Psoas muscle (tissue), 8 donors: ENCODE results near the gene LCORL. TPM values are rescaled to one million over a fixed set of nuclear protein-coding genes. Genes with fewer than 3 reads are reported as not detected.
"Not testable (repeated sequence)": the region's sequence is repeated elsewhere in the genome, so short reads cannot be mapped to it uniquely, and the experiment has no call there.

Experiments
- ATAC-seq, 4 donors: fragments of 200-7000 bp; cut with Tn5 transposase; one replicate each; pipeline ENCODE4 v1.9.1; 2020; ENCODE audit warnings: moderate library complexity in 3 of 4, mild to moderate bottlenecking in 2 of 4
- DNase-seq, 2 donors: peaks; one replicate each; pipeline ENCODE4 v3.0.0-alpha.2; 2020
- H3K27ac ChIP-seq: fragments of 200-600 bp; one replicate; pipeline ENCODE4 v1.8.0; 2022
- H3K27me3 ChIP-seq, 3 donors: fragments of 200-600 bp in 1 of 3; one replicate each; pipeline versions ENCODE4 v1.6.1 to v1.8.0; 2013 to 2022; ENCODE audit warnings: low read length in 2 of 3, mild to moderate bottlenecking in 2 of 3, moderate library complexity in 1 of 3; ENCODE audit not compliant: insufficient read depth in 3 of 3
- H3K36me3 ChIP-seq, 2 donors: fragments of 200-600 bp in 1 of 2; one replicate each; pipeline versions ENCODE4 v1.6.1 to v1.8.0; 2013 to 2022; ENCODE audit warnings: low read depth in 1 of 2, mild to moderate bottlenecking in 1 of 2, moderate library complexity in 1 of 2; ENCODE audit not compliant: insufficient read depth in 1 of 2
- H3K4me1 ChIP-seq: fragments of 200-600 bp; one replicate; pipeline ENCODE4 v1.8.0; 2022
- H3K4me3 ChIP-seq: fragments of 200-600 bp; one replicate; pipeline ENCODE4 v1.8.0; 2022; ENCODE audit warnings: mild to moderate bottlenecking
- H3K9me3 ChIP-seq: fragments of 200-600 bp; one replicate; pipeline ENCODE4 v1.8.0; 2022
- WGBS, 3 donors: extraction: QIAGEN DNeasy Blood & Tissue Kit; methylation state at CpG; one replicate each; pipeline versions ENCODE4 v1.1.6 to v1.1.7; 2013; 5-methylcytosine and 5-hydroxymethylcytosine counted together
- intact Hi-C, 2 donors: fragments of 100-400 bp; cut with DNase I; formaldehyde crosslinking; loops; one replicate each; pipeline versions ENCODE4 v1.11.0 to v1.14.2; 2022
- polyA plus RNA-seq, 3 donors: library from polyadenylated mRNA; stranded (reverse); fragments of 200-250 nt; gene quantifications; one replicate each; pipeline ENCODE4 v1.2.3, GENCODE V29; 2013
- total RNA-seq, 4 donors: library from RNA; stranded (reverse); fragmentation: NEBNext Ultra II Directional in 2 of 4; extraction: Animal tissue kit (Norgen Biotek cat#: 25700) in 2 of 4; gene quantifications; one replicate each; pipeline versions ENCODE4 v1.2.1 to v1.2.4, GENCODE V29; 2021 to 2023
- TF ChIP-seq, protein P1 (sequence below): fragments of 200-600 bp; IDR thresholded peaks from one replicate; pipeline ENCODE4 v1.8.0; 2022; ENCODE audit warnings: antibody characterized with exemption
- donor health status: healthy with polysubstance abuse.
- donor health status: DM: no; HTN: no; CAD: no; lungs with moderate emphysema.
- donor health status: Bipolar disorder and iron deficiency.
- donor health status: healthy.
- donor health status: DM: yes; HTN: yes; CAD: no.
- donor health status: DM: no; HTN: no; CAD: no.
- donor health status: DM: no; HTN: no; CAD: no.
- donor health status: DM: yes; HTN: yes; CAD: no.

The LCORL gene
- total and polyA plus RNA-seq, 7 donors = 2.1 to 7.5 (median 5.3) TPM

DNA sequence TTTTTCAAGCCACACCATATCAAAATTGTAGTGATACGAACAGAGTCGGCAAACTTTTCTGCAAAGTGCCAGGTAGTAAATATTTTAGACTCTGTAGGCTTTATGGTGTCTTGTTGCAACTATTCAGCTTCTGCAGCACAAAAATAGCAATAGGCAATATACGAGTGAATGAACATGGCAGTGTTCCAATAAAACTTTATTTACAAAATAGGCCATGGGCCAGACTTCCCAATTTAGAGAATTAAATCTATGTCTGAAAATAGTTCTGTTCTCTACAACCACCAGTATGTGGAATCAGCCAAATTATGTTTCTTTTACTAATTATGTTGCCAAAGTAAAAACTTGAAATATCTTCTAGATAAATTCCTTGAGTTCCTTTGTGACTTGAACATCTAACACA lies 154.3 kb downstream of the LCORL start:
- TF ChIP-seq, protein P1, sequence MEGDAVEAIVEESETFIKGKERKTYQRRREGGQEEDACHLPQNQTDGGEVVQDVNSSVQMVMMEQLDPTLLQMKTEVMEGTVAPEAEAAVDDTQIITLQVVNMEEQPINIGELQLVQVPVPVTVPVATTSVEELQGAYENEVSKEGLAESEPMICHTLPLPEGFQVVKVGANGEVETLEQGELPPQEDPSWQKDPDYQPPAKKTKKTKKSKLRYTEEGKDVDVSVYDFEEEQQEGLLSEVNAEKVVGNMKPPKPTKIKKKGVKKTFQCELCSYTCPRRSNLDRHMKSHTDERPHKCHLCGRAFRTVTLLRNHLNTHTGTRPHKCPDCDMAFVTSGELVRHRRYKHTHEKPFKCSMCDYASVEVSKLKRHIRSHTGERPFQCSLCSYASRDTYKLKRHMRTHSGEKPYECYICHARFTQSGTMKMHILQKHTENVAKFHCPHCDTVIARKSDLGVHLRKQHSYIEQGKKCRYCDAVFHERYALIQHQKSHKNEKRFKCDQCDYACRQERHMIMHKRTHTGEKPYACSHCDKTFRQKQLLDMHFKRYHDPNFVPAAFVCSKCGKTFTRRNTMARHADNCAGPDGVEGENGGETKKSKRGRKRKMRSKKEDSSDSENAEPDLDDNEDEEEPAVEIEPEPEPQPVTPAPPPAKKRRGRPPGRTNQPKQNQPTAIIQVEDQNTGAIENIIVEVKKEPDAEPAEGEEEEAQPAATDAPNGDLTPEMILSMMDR = no peak
- H3K27ac ChIP-seq = no peak overlapping the region
- no peaks in the 10 kb centered on the region for H3K4me1 ChIP-seq
- H3K9me3 ChIP-seq = no peaks in the 10 kb centered on the region
- no peak overlapping the region for H3K4me3 ChIP-seq
- no peaks in the 10 kb centered on the region for H3K36me3 ChIP-seq
- 58 to 67% (median 63%) methylated on average over 3 of the region's 3 CpGs for WGBS, 3 donors
- DNase-seq (no peak), ATAC-seq (no peak)
- intact Hi-C loops = no loop called here
- H3K27me3 ChIP-seq = no peaks in the 10 kb centered on the region

DNA sequence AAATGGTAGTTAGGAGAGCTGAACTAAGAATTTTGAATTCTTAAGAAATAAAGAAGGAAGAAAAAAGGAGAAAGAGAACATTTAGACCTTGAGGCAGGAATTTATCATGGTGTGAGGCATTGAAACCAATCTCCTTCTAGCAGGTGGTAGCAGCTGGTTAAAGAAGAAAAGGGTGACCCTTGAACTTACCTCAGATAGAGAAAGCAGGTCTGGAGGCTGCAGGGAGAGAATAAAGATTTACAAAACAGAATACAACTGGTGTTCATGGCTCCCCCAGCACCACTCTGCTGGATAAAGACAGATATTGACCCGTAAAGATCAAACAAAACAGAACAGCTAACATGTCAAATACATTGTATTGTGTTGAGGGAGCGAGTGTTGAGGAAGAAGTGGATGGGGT lies 154.7 kb downstream of the LCORL start:
- Histone ChIP-seq H3K4me1 (no peaks in the 10 kb centered on the region), H3K27me3 (no peaks in the 10 kb centered on the region), H3K4me3 (no peak overlapping the region), H3K9me3 (no peaks in the 10 kb centered on the region), H3K36me3 (no peaks in the 10 kb centered on the region), H3K27ac (no peak overlapping the region)
- TF ChIP-seq, protein P1 = no peak
- WGBS, 3 donors = 83 to 92% (median 88%) methylated on average over 2 of the region's 2 CpGs
- ATAC-seq (no peak), DNase-seq (no peak)
- intact Hi-C loops = no loop called here

DNA sequence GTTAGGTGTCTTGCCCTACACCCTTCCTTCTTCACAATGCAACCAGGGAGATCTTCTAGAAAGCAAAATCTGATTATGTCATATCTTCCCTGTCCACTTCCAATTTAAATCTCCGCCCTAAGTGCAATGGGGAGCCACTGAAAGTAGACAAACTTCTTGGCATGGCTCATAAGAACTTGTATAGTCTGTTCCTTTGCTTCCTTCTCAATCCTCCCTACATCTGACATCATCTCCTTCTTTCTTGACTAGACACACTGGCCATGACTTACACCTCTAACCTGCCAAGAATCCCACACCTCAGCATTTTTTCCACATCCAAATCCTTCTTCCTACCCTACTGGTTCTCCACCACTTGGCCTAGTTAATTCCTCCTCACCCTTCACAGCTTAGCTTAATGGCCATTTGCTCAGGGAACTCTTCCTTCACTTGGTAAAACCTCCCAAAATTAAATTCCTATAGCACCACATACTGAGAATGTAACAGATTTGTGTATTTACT lies 155.6 kb downstream of the LCORL start:
- H3K27ac ChIP-seq = no peak overlapping the region
- no peaks in the 10 kb centered on the region for H3K27me3 ChIP-seq
- no peak overlapping the region for H3K4me3 ChIP-seq
- no peak for ATAC-seq
- 96 to 100% (median 100%) methylated on average over 1 of the region's 1 CpG for WGBS, 3 donors
- no peaks in the 10 kb centered on the region for H3K36me3 ChIP-seq
- no peak for DNase-seq
- H3K9me3 ChIP-seq = no peaks in the 10 kb centered on the region
- intact Hi-C loops = no loop called here
- no peaks in the 10 kb centered on the region for H3K4me1 ChIP-seq
- TF ChIP-seq, protein P1 = no peak

DNA sequence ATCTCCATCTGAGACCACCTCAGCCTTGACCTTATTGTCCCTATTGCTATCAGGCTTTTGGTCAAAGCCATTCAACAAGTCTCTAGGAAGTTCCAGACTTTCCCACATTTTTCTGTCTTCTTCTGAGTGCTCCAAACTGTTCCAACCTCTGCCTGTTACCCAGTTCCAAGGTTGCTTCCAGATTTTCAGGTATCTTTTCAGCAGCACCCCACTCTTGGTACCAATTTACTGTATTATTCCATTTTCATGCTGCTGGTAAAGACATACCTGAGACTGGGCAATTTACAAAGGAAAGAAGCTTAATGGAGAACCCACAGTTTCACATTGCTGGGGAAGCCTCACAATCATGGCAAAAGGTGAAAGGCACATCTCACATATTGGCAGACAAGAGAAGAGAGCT lies 159.6 kb downstream of the LCORL start:
- H3K27me3 ChIP-seq, H3K4me3 ChIP-seq, intact Hi-C loops, DNase-seq, H3K27ac ChIP-seq, H3K9me3 ChIP-seq, ATAC-seq, H3K4me1 ChIP-seq, H3K36me3 ChIP-seq: not testable (repeated sequence)

DNA sequence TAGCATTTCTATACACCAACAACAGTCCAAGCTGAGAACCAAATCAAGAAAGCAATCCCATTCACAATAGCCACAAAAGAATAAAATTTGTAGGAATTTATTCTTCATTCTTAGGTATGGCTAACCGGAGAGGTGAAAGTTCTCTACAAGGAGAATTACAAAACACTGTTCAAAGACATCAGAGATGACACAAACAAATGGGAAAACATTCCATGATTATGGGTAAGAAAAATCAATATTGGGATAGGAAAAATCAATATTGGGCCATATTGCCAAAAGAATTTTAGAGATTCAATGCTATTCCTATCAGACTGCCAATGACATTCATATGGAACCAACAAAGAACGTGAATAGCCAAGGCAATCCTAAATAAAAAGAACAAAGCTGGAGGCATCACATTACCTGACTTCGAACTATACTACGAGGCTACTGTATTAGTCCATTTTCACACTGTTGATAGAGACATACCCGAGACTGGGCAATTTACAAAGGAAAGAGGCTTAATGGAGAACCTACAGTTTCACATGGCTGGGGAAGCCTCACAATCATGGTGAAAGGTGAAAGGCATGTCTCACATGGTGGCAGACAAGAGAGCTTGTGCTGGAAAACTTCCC lies 161.7 kb downstream of the LCORL start:
- no peaks in the 10 kb centered on the region for H3K36me3 ChIP-seq
- no peaks in the 10 kb centered on the region for H3K9me3 ChIP-seq
- ATAC-seq (no peak), DNase-seq (no peak)
- no peaks in the 10 kb centered on the region for H3K27me3 ChIP-seq
- intact Hi-C loops = no loop called here
- H3K4me1 ChIP-seq = no peaks in the 10 kb centered on the region
- TF ChIP-seq, protein P1 = no peak
- no peak overlapping the region for H3K27ac ChIP-seq
- H3K4me3 ChIP-seq = no peak overlapping the region
- 95 to 99% (median 98%) methylated on average over 5 of the region's 5 CpGs for WGBS, 3 donors
